Uterus (tissue), 2 donors: ENCODE results near the gene ADGRD1.

Experiments used
- POLR2A ChIP-seq, 2 donors: fragments of 450-650 bp; IDR thresholded peaks; one replicate each; pipeline ENCODE4 v1.6.1; 2016; ENCODE audit warnings: antibody characterized with exemption in 2 of 2, mild to moderate bottlenecking in 1 of 2, moderate library complexity in 1 of 2
- TF ChIP-seq, protein P1 (sequence below), 4 experiments: fragments of 200-600 bp in 2 of 4; fragments of 450-650 bp in 2 of 4; sonication (generic) in 2 of 4; IDR thresholded peaks; one replicate each; pipeline ENCODE4 v1.5.1; 2016 to 2019; ENCODE audit warnings: antibody characterized with exemption in 4 of 4, mild to moderate bottlenecking in 2 of 4, moderate library complexity in 1 of 4

DNA sequence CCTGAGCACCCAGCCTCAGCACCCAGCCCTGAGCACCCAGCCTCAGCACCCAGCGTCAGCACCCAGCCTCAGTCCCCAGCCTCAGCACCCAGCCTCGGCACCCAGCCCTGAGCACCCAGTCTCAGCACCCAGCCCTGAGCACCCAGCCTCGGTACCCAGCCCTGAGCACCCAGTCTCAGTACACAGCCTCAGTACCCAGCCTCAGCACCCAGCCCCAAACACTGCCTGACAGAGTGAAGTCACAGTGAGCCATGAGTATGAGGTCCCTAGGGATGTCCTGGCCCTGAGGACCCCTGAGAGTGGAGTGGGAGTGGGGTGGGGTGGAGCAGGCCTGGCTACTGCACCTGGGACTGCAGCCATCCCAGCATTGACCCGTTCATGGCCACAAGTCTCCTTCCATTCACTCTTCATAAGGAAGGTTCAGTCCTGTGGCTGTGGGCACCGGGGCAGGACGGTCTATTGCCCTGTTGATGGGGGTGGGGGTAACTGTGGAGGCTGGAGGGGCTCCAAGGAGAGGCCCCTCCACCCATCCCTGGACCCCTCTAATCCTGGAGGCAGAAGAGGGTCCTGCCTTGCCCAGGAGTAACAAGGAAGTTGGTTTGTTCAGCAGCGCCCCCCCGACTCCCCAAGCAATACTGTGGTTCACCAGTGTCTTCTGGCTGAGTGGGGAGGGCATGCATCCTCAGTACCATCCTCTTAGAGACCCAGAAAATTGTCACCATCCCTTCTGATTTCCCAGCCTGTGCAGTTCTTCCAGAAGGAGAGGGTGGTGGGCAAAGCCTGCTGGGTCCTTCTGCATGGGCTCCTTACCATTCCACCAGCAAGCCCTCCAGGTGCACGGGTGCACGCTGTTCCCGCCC is 140.5 kb downstream of the ADGRD1 start:
- TF ChIP-seq, protein P1, sequence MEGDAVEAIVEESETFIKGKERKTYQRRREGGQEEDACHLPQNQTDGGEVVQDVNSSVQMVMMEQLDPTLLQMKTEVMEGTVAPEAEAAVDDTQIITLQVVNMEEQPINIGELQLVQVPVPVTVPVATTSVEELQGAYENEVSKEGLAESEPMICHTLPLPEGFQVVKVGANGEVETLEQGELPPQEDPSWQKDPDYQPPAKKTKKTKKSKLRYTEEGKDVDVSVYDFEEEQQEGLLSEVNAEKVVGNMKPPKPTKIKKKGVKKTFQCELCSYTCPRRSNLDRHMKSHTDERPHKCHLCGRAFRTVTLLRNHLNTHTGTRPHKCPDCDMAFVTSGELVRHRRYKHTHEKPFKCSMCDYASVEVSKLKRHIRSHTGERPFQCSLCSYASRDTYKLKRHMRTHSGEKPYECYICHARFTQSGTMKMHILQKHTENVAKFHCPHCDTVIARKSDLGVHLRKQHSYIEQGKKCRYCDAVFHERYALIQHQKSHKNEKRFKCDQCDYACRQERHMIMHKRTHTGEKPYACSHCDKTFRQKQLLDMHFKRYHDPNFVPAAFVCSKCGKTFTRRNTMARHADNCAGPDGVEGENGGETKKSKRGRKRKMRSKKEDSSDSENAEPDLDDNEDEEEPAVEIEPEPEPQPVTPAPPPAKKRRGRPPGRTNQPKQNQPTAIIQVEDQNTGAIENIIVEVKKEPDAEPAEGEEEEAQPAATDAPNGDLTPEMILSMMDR (IDR thresholded peaks at IDR 0.05) = no peak
- no peak for TF ChIP-seq POLR2A (IDR thresholded peaks at IDR 0.05)
